DND-41 (cell line): ENCODE data around the gene RBMS1.

Experiments used
- ATAC-seq: fragments of 200-7000 bp; cut with Tn5 transposase; 3 replicates; pipeline ENCODE4 v1.9.1; 2021; ENCODE audit warnings: low read depth; ENCODE audit not compliant: insufficient read depth
- DNase-seq: peaks from one replicate; pipeline ENCODE4 v3.0.0-alpha.2; 2020
- H2AFZ ChIP-seq: 2 replicates; pipeline ENCODE4 v1.6.0; 2012; ENCODE audit warnings: low read depth, low read length
- H3K27ac ChIP-seq: 2 replicates; pipeline ENCODE4 v1.5.1; 2012; ENCODE audit warnings: low read length, inconsistent platforms
- H3K27me3 ChIP-seq: fragments of 200-600 bp; sonication (generic); 2 replicates; pipeline ENCODE4 v1.6.0; 2012; ENCODE audit warnings: low read length, mild to moderate bottlenecking, inconsistent platforms; ENCODE audit not compliant: insufficient read depth, poor library complexity
- H3K36me3 ChIP-seq: 2 replicates; pipeline ENCODE4 v1.5.1; 2012; ENCODE audit warnings: low read length, inconsistent platforms; ENCODE audit not compliant: insufficient read depth
- H3K4me1 ChIP-seq: 2 replicates; pipeline ENCODE4 v1.5.1; 2012; ENCODE audit warnings: mild to moderate bottlenecking, low read length; ENCODE audit not compliant: insufficient read depth
- H3K4me2 ChIP-seq: 2 replicates; pipeline ENCODE4 v1.6.0; 2012; ENCODE audit warnings: mild to moderate bottlenecking, moderate library complexity, low read length, inconsistent platforms; ENCODE audit not compliant: insufficient read depth
- H3K4me3 ChIP-seq, 2 experiments: fragments of 200-600 bp in 1 of 2; shearing (Covaris generic) in 1 of 2; 2 replicates each; pipeline ENCODE4 v1.5.1; 2012 to 2016; ENCODE audit warnings: inconsistent platforms in 2 of 2, low read length in 2 of 2, mild to moderate bottlenecking in 2 of 2, low read depth in 1 of 2, moderate library complexity in 1 of 2
- H3K79me2 ChIP-seq: 2 replicates; pipeline ENCODE4 v1.6.0; 2012; ENCODE audit warnings: low read length, inconsistent platforms; ENCODE audit not compliant: insufficient read depth
- H3K9ac ChIP-seq: 2 replicates; pipeline ENCODE4 v1.6.0; 2012; ENCODE audit warnings: low read depth, mild to moderate bottlenecking, inconsistent platforms, low read length, moderate library complexity
- H3K9me3 ChIP-seq: 2 replicates; pipeline ENCODE4 v1.5.1; 2012; ENCODE audit warnings: low read length, moderate library complexity, mild to moderate bottlenecking, inconsistent platforms; ENCODE audit not compliant: insufficient read depth, severe bottlenecking
- H4K20me1 ChIP-seq: 2 replicates; pipeline ENCODE4 v1.6.0; 2012; ENCODE audit warnings: low read length; ENCODE audit not compliant: insufficient read depth
- EZH2 ChIP-seq: IDR thresholded peaks from 3 replicates; pipeline ENCODE4 v1.6.1; 2012; ENCODE audit warnings: borderline replicate concordance, low read depth, mild to moderate bottlenecking, moderate library complexity, low read length, inconsistent platforms; ENCODE audit not compliant: severe bottlenecking
- TF ChIP-seq, protein P1 (sequence below): IDR thresholded peaks from 2 replicates; pipeline ENCODE4 v1.5.1; 2012; ENCODE audit warnings: borderline replicate concordance, low read length, moderate library complexity, mild to moderate bottlenecking; ENCODE audit not compliant: poor library complexity, severe bottlenecking; ENCODE audit errors: extremely low read depth

Gene RBMS1

GRCh38 chr2:160345071-160345764, 148.4 kb downstream of the RBMS1 start:
- no peaks in the 10 kb centered on the region for H3K27me3 ChIP-seq
- H3K27ac ChIP-seq = no peak overlapping the region
- TF ChIP-seq, protein P1, sequence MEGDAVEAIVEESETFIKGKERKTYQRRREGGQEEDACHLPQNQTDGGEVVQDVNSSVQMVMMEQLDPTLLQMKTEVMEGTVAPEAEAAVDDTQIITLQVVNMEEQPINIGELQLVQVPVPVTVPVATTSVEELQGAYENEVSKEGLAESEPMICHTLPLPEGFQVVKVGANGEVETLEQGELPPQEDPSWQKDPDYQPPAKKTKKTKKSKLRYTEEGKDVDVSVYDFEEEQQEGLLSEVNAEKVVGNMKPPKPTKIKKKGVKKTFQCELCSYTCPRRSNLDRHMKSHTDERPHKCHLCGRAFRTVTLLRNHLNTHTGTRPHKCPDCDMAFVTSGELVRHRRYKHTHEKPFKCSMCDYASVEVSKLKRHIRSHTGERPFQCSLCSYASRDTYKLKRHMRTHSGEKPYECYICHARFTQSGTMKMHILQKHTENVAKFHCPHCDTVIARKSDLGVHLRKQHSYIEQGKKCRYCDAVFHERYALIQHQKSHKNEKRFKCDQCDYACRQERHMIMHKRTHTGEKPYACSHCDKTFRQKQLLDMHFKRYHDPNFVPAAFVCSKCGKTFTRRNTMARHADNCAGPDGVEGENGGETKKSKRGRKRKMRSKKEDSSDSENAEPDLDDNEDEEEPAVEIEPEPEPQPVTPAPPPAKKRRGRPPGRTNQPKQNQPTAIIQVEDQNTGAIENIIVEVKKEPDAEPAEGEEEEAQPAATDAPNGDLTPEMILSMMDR = no peak
- TF ChIP-seq EZH2 = no peak

DNA sequence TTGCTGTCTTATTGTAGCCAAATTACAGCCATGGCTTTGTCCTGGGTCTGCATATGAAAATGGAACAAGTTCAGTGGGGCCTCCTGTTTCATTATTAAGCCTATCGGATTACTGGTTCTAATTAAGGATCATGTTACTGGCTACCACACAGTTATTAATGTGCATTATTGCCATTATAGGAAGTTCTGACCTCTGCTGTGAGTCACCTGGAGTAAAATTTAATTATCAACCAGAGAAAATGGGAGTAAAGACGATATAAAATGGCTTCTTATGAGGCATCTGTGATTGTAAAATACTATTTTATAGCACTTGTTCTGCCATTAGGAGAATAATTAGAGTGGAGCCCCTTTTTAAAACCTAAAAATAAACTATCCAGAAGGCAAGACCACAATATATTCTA, 150.2 kb downstream of the RBMS1 start:
- Histone ChIP-seq H3K4me3 (no peak overlapping the region), H3K9ac (no peak overlapping the region), H3K4me2 (no peak overlapping the region), H3K27me3 (no peaks in the 10 kb centered on the region), H2AFZ (no peak overlapping the region), H4K20me1 (peaks cover 4% of the 10 kb centered on the region), H3K4me1 (no peaks in the 10 kb centered on the region), H3K9me3 (no peaks in the 10 kb centered on the region), H3K36me3 (no peaks in the 10 kb centered on the region), H3K79me2 (peaks cover 44% of the 10 kb centered on the region), H3K27ac (no peak overlapping the region)
- no peak for DNase-seq
- ATAC-seq = no peak
- TF ChIP-seq, protein P1 = no peak
- TF ChIP-seq EZH2 = no peak

More at GRCh38 chr2:160345071-160345764, 148.4 kb downstream of the RBMS1 start:
- no peak overlapping the region for H3K4me2 ChIP-seq
- no peak overlapping the region for H3K9ac ChIP-seq
- H3K4me3 ChIP-seq = no peak overlapping the region
- ATAC-seq = no peak
- H3K9me3 ChIP-seq = no peaks in the 10 kb centered on the region
- no peaks in the 10 kb centered on the region for H4K20me1 ChIP-seq
- H3K79me2 ChIP-seq = peaks cover 37% of the 10 kb centered on the region
- no peaks in the 10 kb centered on the region for H3K4me1 ChIP-seq
- DNase-seq = no peak
- H3K36me3 ChIP-seq = no peaks in the 10 kb centered on the region; the same call in 1 of the 2 replicates
- H2AFZ ChIP-seq = no peak overlapping the region

- Histone ChIP-seq H4K20me1 (peaks cover 7% of the 10 kb centered on the region), H3K79me2 (peaks cover 46% of the 10 kb centered on the region), H2AFZ (no peak overlapping the region), H3K4me1 (no peaks in the 10 kb centered on the region), H3K36me3 (no peaks in the 10 kb centered on the region), H3K4me2 (no peak overlapping the region), H3K9me3 (no peaks in the 10 kb centered on the region), H3K27me3 (no peaks in the 10 kb centered on the region), H3K9ac (no peak overlapping the region), H3K27ac (no peak overlapping the region), H3K4me3 (no peak overlapping the region)
- ATAC-seq = no peak
- DNase-seq = no peak
- TF ChIP-seq EZH2 = no peak
- TF ChIP-seq, protein P1 = no peak
Measured at GRCh38 chr2:160339726-160340125, 153.9 kb downstream of the RBMS1 start.
